Mesothelial cell of epicardium (in vitro differentiated cells): ENCODE data around the gene RCAN2. TPM values are rescaled to one million over a fixed set of nuclear protein-coding genes. Genes with fewer than 3 reads are reported as not detected.

Source experiments
- DNase-seq, 2 experiments: peaks; one replicate each; pipeline ENCODE4 v3.0.0; 2021; ENCODE audit warnings: low spot score in 2 of 2; ENCODE audit not compliant: unreplicated experiment in 2 of 2
- H3K27ac Mint-ChIP-seq: 2 replicates; pipeline ENCODE4 v1.8.0; 2021; ENCODE audit warnings: mixed read lengths
- H3K27me3 Mint-ChIP-seq: 2 replicates; pipeline ENCODE4 v1.8.0; 2021; ENCODE audit warnings: low read depth, mixed read lengths
- H3K36me3 Mint-ChIP-seq: 2 replicates; pipeline ENCODE4 v1.8.0; 2021; ENCODE audit warnings: mixed read lengths
- H3K4me1 Mint-ChIP-seq: 2 replicates; pipeline ENCODE4 v1.8.0; 2021; ENCODE audit warnings: mixed read lengths
- H3K4me3 Mint-ChIP-seq: 2 replicates; pipeline ENCODE4 v1.8.0; 2021; ENCODE audit warnings: mild to moderate bottlenecking, moderate library complexity, mixed read lengths
- H3K9me3 Mint-ChIP-seq: 2 replicates; pipeline ENCODE4 v1.8.0; 2021; ENCODE audit warnings: mixed read lengths
- CTCF ChIP-seq: fragments of 200-600 bp; sonication (generic); IDR thresholded peaks from one replicate; pipeline ENCODE4 v1.5.0; 2021; ENCODE audit warnings: antibody characterized with exemption; ENCODE audit not compliant: unreplicated experiment
- total RNA-seq: library from RNA; stranded (reverse); gene quantifications from 3 replicates; pipeline ENCODE4 v1.2.1, GENCODE V29; 2021

The RCAN2 gene
- total RNA-seq, 1 donor from 2014 or later = 4.0 TPM

DNA sequence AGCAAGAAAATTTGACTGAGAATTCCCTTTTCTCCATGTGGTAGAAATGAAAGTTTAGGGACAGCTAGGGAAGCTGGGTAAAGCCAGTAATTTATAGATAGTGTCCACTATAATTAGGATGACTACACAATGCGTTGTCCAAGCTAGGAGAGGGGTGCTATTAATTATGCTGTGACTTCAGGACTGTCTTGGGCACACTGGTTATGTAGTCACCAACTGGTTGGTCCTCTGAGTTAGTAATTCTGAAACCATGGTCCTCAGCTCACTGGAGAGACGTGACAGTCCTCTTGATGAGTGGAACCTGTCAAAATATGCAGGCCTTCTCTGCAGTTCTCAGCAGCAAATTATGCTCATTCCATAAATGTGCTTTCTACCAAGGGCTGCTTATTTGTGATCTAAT lies 225.9 kb downstream of the RCAN2 start:
- Mint-ChIP-seq H3K27ac (no peak overlapping the region), H3K36me3 (no peaks in the 10 kb centered on the region), H3K4me1 (peaks cover 19% of the 10 kb centered on the region), H3K27me3 (peaks cover 2% of the 10 kb centered on the region), H3K9me3 (no peaks in the 10 kb centered on the region), H3K4me3 (no peak overlapping the region)
- no peak for TF ChIP-seq CTCF
- no peak for DNase-seq

DNA sequence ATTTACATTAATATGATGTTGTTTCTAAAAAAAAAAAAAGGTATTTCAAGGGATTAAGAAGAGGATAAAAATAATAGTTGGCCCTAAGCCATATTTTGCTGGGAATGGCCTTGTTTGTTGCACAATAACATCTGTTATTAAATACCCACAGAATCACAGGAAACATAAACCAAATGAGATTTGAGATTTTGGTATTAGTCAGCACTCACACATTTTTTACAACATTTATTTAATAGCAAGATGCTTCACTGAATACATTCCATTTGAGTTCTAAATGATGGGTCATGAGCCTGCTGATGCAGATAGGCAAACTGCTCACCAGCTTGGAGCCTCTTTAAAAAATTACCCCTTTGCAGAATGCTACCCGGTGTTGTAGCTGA lies 227.6 kb downstream of the RCAN2 start:
- Mint-ChIP-seq H3K9me3 (no peaks in the 10 kb centered on the region), H3K27me3 (peaks cover 4% of the 10 kb centered on the region), H3K27ac (no peak overlapping the region), H3K36me3 (no peaks in the 10 kb centered on the region), H3K4me1 (peaks cover 19% of the 10 kb centered on the region), H3K4me3 (no peak overlapping the region)
- no peak for TF ChIP-seq CTCF
- no peak for DNase-seq

DNA sequence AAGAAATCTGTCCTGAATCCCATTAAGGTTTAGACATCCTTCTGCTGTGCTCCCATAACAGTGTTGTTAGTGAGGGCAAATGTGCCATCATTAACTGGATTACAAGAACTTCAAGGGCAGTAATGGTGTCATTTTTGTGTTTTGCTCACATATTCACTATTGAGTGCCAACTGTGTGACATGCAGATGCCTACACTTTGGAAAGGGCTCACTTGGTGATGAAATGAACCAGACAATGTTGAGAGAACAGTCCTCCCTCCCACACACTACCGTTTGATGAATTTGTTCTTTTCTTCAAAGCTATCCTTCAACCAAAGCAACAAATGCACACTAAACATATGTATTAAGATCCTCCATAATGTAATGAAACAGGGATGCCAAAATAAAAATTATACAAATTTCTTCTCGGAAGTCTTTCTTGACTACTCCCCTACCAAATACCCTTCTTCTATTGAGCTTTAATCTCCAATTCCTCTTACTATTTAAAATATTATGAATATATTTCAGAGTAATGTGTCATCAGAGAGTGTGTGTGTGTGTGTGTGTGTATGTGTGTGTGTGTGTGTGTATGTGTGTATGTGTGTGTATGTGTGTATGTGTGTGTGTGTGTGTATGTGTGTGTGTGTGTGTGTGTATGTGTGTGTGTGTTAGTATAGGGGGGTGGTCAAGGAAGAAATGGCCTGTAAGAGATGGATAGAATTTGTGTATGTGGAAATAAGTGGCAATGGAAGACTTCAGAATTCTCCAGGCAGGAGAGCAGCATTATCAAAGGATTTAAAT lies 228.1 kb downstream of the RCAN2 start:
- Mint-ChIP-seq H3K9me3 (no peaks in the 10 kb centered on the region), H3K27me3 (peaks cover 4% of the 10 kb centered on the region), H3K36me3 (no peaks in the 10 kb centered on the region), H3K27ac (no peak overlapping the region), H3K4me3 (no peak overlapping the region), H3K4me1 (peaks cover 19% of the 10 kb centered on the region)
- TF ChIP-seq CTCF = no peak
- no peak for DNase-seq

DNA sequence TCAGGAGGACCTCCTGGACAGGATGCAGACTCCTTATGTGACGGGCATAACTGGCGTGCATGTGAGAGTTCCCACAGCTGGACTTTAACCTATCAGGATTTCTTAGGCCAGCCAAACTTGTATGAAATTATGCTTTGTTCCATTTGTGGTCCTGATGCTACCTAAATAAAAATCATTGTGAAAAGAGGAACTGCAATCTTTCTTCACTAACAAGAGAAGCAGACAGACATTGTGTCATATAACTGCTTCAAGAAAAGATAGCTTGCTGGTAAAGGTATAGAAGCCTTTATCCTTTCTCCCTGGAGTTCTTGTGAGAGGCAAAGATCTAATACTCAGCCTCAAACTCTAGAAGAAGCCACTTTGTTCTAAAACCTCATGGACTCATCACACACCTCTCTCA lies 233.0 kb downstream of the RCAN2 start:
- H3K27me3 Mint-ChIP-seq = peaks cover 4% of the 10 kb centered on the region
- H3K4me1 Mint-ChIP-seq = peaks cover under 1% of the 10 kb centered on the region
- no peak overlapping the region for H3K4me3 Mint-ChIP-seq
- no peak for DNase-seq
- H3K27ac Mint-ChIP-seq = no peak overlapping the region
- no peaks in the 10 kb centered on the region for H3K9me3 Mint-ChIP-seq
- TF ChIP-seq CTCF = no peak
- no peaks in the 10 kb centered on the region for H3K36me3 Mint-ChIP-seq

DNA sequence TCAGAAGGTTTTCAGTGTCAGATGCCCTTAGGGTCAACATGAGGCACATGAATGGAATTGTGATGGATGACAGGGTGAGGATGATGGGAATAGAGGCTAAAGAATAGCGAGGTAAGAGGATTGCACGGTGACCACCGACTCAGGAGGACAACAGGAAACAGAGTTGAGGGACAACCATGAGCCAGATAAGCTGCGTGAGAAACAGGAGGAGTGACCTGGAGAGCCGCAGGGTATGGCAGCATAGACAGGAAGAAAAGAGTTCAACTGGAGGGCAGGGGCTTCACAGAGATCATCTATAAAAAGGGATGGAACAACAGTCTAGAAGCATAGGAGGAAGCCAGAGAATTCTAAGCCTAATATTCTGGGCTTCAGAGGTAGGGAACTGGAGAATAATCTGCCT lies 235.7 kb downstream of the RCAN2 start:
- no peak overlapping the region for H3K27ac Mint-ChIP-seq
- peaks cover 3% of the 10 kb centered on the region for H3K27me3 Mint-ChIP-seq
- DNase-seq = no peak
- no peaks in the 10 kb centered on the region for H3K9me3 Mint-ChIP-seq
- no peaks in the 10 kb centered on the region for H3K4me1 Mint-ChIP-seq
- H3K36me3 Mint-ChIP-seq = no peaks in the 10 kb centered on the region
- TF ChIP-seq CTCF = no peak
- H3K4me3 Mint-ChIP-seq = no peak overlapping the region
